ENCODE results near the gene HS3ST3A1.

HS3ST3A1 gene

GRCh38 chr17:13619462-13619861 lies 17.7 kb upstream of the HS3ST3A1 start:
- no peak for TF ChIP-seq POLR2A (IDR thresholded peaks at IDR 0.05; ENCODE audit: low read depth, low read length)
- FAIRE-seq (peak; percentile 23), DNase-seq (ENCODE audit: insufficient read length, low spot score) (no peak)

- FAIRE-seq (no peak), DNase-seq (ENCODE audit: insufficient read length, low spot score) (no peak)
- no peak for TF ChIP-seq POLR2A (IDR thresholded peaks at IDR 0.05; ENCODE audit: low read depth, low read length)
These were observed 14.3 kb upstream of the HS3ST3A1 start for GRCh38 chr17:13616031-13616430.

DNA sequence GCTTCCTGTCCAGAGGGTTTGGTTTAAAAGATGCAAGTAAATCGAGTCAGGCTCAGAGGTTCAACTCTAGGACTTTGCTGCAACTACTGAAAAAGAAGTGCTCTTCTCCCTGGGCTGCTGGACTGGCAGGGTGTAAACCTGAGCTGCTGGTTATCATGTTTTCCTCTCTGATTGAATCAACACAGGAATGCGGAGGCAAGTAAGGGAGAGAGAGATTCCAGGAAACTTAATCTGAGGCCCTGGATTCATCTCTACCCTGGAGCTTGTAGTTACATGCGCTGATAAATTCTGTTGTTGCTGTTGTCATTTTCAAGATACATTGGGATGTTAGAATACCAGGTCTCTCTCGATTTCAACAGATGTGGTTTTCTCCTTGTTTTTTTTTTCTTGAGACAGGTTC lies 8.2 kb upstream of the HS3ST3A1 start:
- TF ChIP-seq POLR2A (IDR thresholded peaks at IDR 0.05; ENCODE audit: low read depth, low read length): no peak

DNA sequence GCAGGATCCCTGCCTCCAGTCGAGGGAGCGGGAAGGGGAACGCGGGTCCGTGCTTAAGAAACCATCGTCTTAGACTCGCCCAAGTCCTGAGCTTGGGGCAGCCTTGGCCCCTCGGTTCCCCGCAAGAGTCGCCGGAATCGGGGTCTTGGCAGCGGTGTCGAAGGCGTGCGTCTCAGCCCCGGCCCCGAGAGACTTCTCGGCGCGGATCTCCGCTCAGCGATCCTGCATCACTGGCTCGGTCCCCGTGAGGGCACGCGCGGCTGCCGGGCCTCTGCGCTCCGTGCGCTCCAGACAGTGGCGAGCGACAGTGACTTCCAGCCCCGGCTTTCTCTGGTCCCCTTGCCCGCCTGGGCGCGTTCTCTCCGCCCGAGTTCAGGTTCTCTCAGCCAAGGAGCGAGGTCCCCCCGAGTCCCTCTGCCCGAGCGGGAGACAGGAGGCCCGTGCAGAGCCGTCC lies 380 bp downstream of the HS3ST3A1 start:
- FAIRE-seq: no peak
- DNase-seq (ENCODE audit: insufficient read length, low spot score): no peak
- TF ChIP-seq POLR2A (IDR thresholded peaks at IDR 0.05; ENCODE audit: low read depth, low read length): no peak

More for the DNA sequence above, 8.2 kb upstream of the HS3ST3A1 start:
- FAIRE-seq (no peak), DNase-seq (ENCODE audit: insufficient read length, low spot score) (no peak)

DNA sequence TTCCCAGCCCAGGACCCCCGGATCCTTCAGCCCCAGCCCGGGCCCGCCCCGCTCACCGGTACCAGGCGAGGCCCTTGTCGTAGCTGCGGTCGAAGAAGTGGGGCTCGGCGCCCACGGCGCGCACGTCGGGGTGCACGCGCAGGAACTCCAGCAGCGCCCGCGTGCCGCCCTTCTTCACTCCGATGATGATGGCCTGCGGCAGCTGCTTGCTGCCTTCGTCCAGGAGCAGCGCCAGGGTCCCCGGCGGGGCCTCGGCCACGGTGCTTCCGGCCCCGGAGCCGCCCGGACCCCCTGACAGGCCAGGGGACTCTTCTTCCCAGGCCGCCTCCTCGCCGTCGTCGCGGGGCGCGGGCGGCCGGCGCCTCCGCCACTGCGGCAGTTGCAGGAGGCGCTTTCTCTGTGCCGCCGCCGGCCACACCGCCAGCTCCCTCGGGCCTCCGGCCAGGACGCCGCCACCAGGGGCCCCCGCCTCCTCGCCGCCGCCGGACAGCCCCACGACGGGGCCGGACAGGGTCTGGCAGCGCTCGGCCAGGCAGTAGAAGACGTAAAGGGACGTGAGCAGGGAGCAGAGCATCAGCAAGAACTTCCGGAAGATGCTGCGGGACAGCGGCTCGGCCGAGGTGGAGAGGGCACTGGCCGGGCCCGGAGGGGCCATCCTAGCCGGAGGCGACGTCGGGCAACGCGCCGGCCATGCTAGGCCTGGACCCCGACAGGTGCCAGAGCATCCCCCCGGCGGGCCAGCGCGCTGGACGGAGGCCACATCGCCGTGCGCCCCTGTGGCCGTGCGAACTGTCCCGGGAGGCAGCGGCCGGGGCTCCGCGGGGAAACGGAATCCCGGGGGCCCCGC lies 1.0 kb downstream of the HS3ST3A1 start:
- TF ChIP-seq POLR2A (IDR thresholded peaks at IDR 0.05; ENCODE audit: low read depth, low read length): no peak; the same call in 1 of the 2 replicates
- no peak for FAIRE-seq
- DNase-seq (ENCODE audit: insufficient read length, low spot score): no peak

DNA sequence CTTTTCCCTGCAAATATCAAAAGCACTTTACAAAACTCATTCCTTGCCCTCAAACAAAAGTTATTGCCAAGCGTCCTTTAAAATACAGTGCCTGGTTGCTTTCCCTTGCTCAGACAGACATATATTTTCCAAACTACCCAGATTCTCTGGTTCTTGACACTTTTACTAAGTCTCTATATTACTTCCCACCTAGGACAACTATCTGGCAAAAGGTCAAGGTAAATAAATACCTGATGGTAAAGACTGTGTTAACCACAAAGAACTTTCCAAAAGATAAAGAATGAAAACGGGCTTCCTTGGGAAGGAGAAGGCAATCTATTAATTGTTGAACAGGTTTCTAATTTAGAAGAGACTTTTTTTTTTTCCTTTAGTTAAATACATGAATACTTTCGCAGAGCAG lies 1.9 kb downstream of the HS3ST3A1 start:
- FAIRE-seq: no peak
- no peak for TF ChIP-seq POLR2A (IDR thresholded peaks at IDR 0.05; ENCODE audit: low read depth, low read length)
- no peak for DNase-seq (ENCODE audit: insufficient read length, low spot score)

- no peak for TF ChIP-seq POLR2A (IDR thresholded peaks at IDR 0.05; ENCODE audit: low read depth, low read length)
- DNase-seq (ENCODE audit: insufficient read length, low spot score) (no peak), FAIRE-seq (no peak)
These were observed 2.6 kb downstream of the HS3ST3A1 start for GRCh38 chr17:13599168-13599577.

DNA sequence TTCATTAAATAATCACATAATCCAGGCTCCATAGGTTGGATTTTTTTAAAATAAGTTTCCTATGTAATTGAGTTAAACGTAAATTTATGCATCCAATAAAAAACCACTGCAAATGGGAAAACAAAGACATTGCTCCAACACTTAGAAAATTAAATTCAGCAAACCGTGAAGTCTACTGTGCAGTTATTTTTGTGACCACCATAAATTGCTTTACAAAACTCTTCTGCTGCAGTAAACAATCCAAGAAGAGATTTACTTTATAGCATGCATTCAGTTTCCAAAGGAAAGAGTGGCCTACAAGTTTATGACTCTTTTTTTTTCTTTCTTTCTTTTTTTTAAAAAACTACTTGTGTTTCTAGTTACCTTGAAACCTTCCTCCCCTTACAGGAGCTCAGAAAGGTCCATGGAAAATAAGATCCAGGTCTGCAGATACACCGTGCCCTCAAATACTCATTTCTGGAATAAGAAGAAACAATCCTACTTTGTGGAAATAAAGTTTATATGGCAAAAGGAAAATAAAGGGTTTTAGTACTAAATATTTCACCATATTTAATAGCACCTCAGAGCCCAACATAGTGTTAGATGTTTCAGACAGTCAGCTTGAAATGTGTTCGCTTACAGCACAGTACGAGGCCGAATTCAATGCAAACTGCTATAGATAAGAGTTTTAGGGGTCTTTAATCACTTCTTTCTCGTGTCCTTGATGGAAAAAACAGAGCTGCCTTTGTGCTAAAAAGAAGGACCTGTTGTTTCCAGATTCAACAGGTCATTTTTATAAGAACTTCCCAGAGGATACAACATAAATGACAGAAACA lies 3.2 kb downstream of the HS3ST3A1 start:
- FAIRE-seq (no peak), DNase-seq (ENCODE audit: insufficient read length, low spot score) (no peak)
- no peak for TF ChIP-seq POLR2A (IDR thresholded peaks at IDR 0.05; ENCODE audit: low read depth, low read length)

DNA sequence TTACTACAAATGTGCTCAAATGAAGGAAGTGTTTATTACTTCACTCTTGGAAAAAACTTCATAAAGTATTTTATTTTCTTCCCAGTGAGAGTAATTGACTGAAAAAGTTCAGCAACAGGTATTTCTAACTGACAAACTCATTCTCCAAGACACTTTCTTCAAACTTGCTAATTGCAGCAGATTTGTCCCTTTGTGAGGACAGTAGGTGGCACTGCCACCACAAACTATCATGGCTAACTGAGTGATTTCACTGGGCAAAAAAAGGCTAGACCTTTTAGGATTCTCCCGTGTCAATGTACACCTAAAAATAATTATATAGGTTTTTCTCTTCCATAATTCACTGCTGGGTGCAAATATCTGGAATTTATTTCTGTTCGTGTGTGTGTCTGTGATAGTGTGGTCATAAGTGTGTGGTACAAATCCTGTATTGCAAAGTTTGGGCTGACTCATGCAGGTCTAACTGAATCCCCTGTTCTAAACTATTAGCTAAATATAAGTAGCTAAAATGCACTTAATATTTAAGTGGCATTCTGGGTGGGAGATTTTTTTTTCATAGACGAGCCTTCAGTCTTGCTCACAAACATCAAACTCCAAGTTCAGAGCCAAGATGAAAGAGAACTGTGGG lies 3.9 kb downstream of the HS3ST3A1 start:
- TF ChIP-seq POLR2A (IDR thresholded peaks at IDR 0.05; ENCODE audit: low read depth, low read length): no peak
- DNase-seq (ENCODE audit: insufficient read length, low spot score): no peak
- FAIRE-seq: peak; percentile 83

DNA sequence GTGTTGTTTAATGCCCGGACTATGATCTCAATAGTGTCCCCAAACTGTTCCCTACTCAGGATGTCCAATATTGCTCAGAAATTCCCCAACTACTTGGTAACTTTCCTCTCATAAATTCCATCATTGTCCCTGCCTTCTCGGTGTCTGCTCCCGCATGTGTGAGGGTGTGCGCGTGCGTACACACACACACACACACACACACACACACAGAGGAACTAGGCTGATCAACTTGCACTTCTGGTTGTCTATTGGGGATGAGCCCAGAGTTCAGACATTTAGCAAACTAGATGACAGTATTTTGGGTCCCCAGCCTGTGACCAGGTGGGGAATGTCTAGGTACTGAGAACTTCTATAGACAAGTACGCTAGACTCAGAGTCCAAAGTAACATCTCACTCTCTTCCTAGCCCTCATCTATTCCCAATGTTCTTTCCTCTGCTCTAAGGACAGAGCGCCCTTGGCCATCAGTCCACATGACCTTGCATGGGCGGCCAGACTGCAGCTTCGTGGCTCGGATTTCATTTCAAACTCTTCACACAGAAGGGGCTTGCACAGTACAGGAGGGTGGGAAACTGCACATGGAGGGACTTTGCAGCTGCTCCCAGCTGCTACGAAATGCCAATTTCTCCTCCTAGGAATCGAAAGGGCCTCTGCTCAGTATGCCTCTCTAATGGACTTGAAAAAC lies 5.3 kb downstream of the HS3ST3A1 start:
- DNase-seq (ENCODE audit: insufficient read length, low spot score) (no peak), FAIRE-seq (no peak)
- TF ChIP-seq POLR2A (IDR thresholded peaks at IDR 0.05; ENCODE audit: low read depth, low read length): no peak

- TF ChIP-seq POLR2A (IDR thresholded peaks at IDR 0.05; ENCODE audit: low read depth, low read length): no peak
- DNase-seq (ENCODE audit: insufficient read length, low spot score): no peak
- no peak for FAIRE-seq
These were observed 6.2 kb downstream of the HS3ST3A1 start for GRCh38 chr17:13595599-13595899.

GRCh38 chr17:13594762-13595598 lies 6.7 kb downstream of the HS3ST3A1 start:
- DNase-seq (ENCODE audit: insufficient read length, low spot score) (no peak), FAIRE-seq (peak; percentile 93)
- no peak for TF ChIP-seq POLR2A (IDR thresholded peaks at IDR 0.05; ENCODE audit: low read depth, low read length)

DNA sequence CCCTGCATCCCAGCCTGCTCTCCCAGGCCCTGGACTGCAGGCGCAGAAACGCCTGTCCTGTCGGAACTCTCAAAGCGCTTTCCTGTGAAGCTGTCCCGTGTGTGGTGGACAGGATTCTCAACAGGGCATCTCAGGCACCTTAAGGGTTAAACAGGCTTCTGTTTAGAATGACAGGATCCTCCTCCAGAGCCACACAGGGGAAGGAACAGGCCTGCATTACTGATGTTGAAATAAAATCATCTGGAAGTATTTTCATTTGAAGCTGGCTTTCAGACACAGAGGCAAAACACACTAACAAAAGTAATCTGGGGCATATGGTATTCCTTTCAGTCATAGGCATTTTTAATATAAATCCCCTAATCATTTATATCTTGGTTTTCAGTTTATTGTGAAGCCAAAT lies 7.4 kb downstream of the HS3ST3A1 start:
- DNase-seq (ENCODE audit: insufficient read length, low spot score) (no peak), FAIRE-seq (no peak)
- TF ChIP-seq POLR2A (IDR thresholded peaks at IDR 0.05; ENCODE audit: low read depth, low read length): no peak

Data from H54 (cell line).